ENCODE data around the gene PLB1.

DNA sequence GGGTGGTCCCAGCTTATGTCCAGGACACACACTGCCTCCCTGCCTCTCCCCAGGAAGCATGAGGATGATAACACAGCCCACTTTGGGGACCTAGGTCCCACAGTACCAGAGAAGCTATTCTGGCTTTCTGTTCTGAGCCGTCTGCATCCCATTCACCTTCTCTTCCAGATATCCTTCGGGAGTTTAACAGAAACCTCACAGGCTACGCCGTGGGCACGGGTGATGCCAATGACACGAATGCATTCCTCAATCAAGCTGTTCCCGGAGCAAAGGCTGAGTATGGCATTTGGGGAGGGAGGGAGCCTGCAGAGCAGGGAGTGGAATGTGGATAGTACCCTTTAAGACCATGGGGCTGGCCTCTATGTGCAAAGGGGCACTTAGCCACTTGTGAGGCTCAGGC lies 102.6 kb downstream of the PLB1 start:
- TF ChIP-seq CTCF (conservative IDR thresholded peaks at IDR 0.05) (no peak), ZFX (IDR thresholded peaks at IDR 0.05) (no peak)
